ENCODE results near the gene GNAL.

- TF ChIP-seq, protein P1, sequence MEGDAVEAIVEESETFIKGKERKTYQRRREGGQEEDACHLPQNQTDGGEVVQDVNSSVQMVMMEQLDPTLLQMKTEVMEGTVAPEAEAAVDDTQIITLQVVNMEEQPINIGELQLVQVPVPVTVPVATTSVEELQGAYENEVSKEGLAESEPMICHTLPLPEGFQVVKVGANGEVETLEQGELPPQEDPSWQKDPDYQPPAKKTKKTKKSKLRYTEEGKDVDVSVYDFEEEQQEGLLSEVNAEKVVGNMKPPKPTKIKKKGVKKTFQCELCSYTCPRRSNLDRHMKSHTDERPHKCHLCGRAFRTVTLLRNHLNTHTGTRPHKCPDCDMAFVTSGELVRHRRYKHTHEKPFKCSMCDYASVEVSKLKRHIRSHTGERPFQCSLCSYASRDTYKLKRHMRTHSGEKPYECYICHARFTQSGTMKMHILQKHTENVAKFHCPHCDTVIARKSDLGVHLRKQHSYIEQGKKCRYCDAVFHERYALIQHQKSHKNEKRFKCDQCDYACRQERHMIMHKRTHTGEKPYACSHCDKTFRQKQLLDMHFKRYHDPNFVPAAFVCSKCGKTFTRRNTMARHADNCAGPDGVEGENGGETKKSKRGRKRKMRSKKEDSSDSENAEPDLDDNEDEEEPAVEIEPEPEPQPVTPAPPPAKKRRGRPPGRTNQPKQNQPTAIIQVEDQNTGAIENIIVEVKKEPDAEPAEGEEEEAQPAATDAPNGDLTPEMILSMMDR (IDR thresholded peaks at IDR 0.05), result no peak
- TF ChIP-seq POLR2AphosphoS5 (IDR thresholded peaks at IDR 0.05), result no peak
- no peak for TF ChIP-seq POLR2A (IDR thresholded peaks at IDR 0.05)
- TF ChIP-seq EP300 (IDR thresholded peaks at IDR 0.05), result no peak
Measured at GRCh38 chr18:11868230-11868629, 179.2 kb downstream of the GNAL start.
